Parathyroid adenoma (tissue), 2 donors: ENCODE results near the gene ZNF12.

ENCODE experiments used
- H2AFZ ChIP-seq: fragments of 300-600 bp; sonication (generic); one replicate; pipeline ENCODE4 v1.7.0; 2017; ENCODE audit warnings: antibody characterized with exemption, mild to moderate bottlenecking
- H3K27ac ChIP-seq: fragments of 300-600 bp; sonication (generic); one replicate; pipeline ENCODE4 v1.7.0; 2017
- H3K27me3 ChIP-seq: fragments of 300-600 bp; sonication (generic); one replicate; pipeline ENCODE4 v1.7.0; 2017; ENCODE audit warnings: low read length; ENCODE audit not compliant: control insufficient read depth, insufficient read depth
- H3K36me3 ChIP-seq: fragments of 300-600 bp; sonication (generic); one replicate; pipeline ENCODE4 v1.7.0; 2017; ENCODE audit warnings: low read length; ENCODE audit not compliant: control insufficient read depth, insufficient read depth
- H3K4me1 ChIP-seq: fragments of 300-600 bp; sonication (generic); one replicate; pipeline ENCODE4 v1.7.0; 2017; ENCODE audit warnings: control low read depth
- H3K4me2 ChIP-seq: fragments of 300-600 bp; sonication (generic); one replicate; pipeline ENCODE4 v1.7.0; 2017; ENCODE audit warnings: low read length
- H3K4me3 ChIP-seq: fragments of 300-600 bp; sonication (generic); one replicate; pipeline ENCODE4 v1.7.0; 2017; ENCODE audit warnings: low read depth, low read length
- H3K79me2 ChIP-seq: fragments of 300-600 bp; sonication (generic); one replicate; pipeline ENCODE4 v1.7.0; 2017; ENCODE audit warnings: control low read depth
- H3K9ac ChIP-seq: fragments of 300-600 bp; sonication (generic); one replicate; pipeline ENCODE4 v1.7.0; 2017; ENCODE audit warnings: mild to moderate bottlenecking
- H3K9me3 ChIP-seq: fragments of 300-600 bp; sonication (generic); one replicate; pipeline ENCODE4 v1.7.0; 2017; ENCODE audit warnings: low read length; ENCODE audit not compliant: control insufficient read depth
- CTCF ChIP-seq: fragments of 300-600 bp; sonication (generic); IDR thresholded peaks from one replicate; pipeline ENCODE4 v1.7.0; 2017; ENCODE audit warnings: antibody characterized with exemption, mild to moderate bottlenecking
- donor health status: primary hyperparathyroidism.

The ZNF12 gene

GRCh38 chr7:6652446-6653011 lies 54.2 kb downstream of the ZNF12 start:
- Histone ChIP-seq H3K9ac (no peak overlapping the region), H3K36me3 (no peaks in the 10 kb centered on the region), H3K27me3 (no peaks in the 10 kb centered on the region), H3K4me1 (no peaks in the 10 kb centered on the region), H2AFZ (no peak overlapping the region), H3K4me3 (no peak overlapping the region), H3K79me2 (no peaks in the 10 kb centered on the region), H3K4me2 (no peak overlapping the region), H3K27ac (no peak overlapping the region), H3K9me3 (no peaks in the 10 kb centered on the region)
- no peak for TF ChIP-seq CTCF

GRCh38 chr7:6651851-6652445 lies 54.8 kb downstream of the ZNF12 start:
- H3K79me2 ChIP-seq, result no peaks in the 10 kb centered on the region
- no peaks in the 10 kb centered on the region for H3K27me3 ChIP-seq
- H2AFZ ChIP-seq, result no peak overlapping the region
- no peak overlapping the region for H3K4me3 ChIP-seq
- no peak overlapping the region for H3K4me2 ChIP-seq
- no peak overlapping the region for H3K27ac ChIP-seq
- no peak for TF ChIP-seq CTCF
- no peaks in the 10 kb centered on the region for H3K4me1 ChIP-seq
- no peaks in the 10 kb centered on the region for H3K9me3 ChIP-seq
- no peak overlapping the region for H3K9ac ChIP-seq
- no peaks in the 10 kb centered on the region for H3K36me3 ChIP-seq

- Histone ChIP-seq H3K9ac (no peak overlapping the region), H3K4me2 (no peak overlapping the region), H3K27me3 (no peaks in the 10 kb centered on the region), H3K27ac (no peak overlapping the region), H3K9me3 (no peaks in the 10 kb centered on the region), H3K4me3 (no peak overlapping the region), H2AFZ (no peak overlapping the region), H3K4me1 (no peaks in the 10 kb centered on the region), H3K36me3 (no peaks in the 10 kb centered on the region), H3K79me2 (no peaks in the 10 kb centered on the region)
- TF ChIP-seq CTCF, result no peak
Measured at GRCh38 chr7:6650521-6651011, 56.2 kb downstream of the ZNF12 start.

- H3K36me3 ChIP-seq, result no peaks in the 10 kb centered on the region
- H3K4me1 ChIP-seq, result no peaks in the 10 kb centered on the region
- no peak for TF ChIP-seq CTCF
- H3K4me3 ChIP-seq, result no peak overlapping the region
- H3K4me2 ChIP-seq, result no peak overlapping the region
- H3K9ac ChIP-seq, result no peak overlapping the region
- no peak overlapping the region for H2AFZ ChIP-seq
- no peaks in the 10 kb centered on the region for H3K79me2 ChIP-seq
- no peak overlapping the region for H3K27ac ChIP-seq
- H3K27me3 ChIP-seq, result no peaks in the 10 kb centered on the region
- H3K9me3 ChIP-seq, result no peaks in the 10 kb centered on the region
Measured at GRCh38 chr7:6650086-6650485, 56.7 kb downstream of the ZNF12 start.
